IMR-90 (cell line): ENCODE data around the gene ADCY5.

Experiments
- BHLHE40 ChIP-seq: fragments of 150-350 bp; IDR thresholded peaks from 2 replicates; pipeline ENCODE4 v1.6.1; 2016; ENCODE audit warnings: mild to moderate bottlenecking, low read depth, low read length
- CEBPB ChIP-seq: IDR thresholded peaks from 2 replicates; pipeline ENCODE4 v1.6.1; 2012; ENCODE audit warnings: low read depth, low read length, improper control_type of control experiment
- RCOR1 ChIP-seq: IDR thresholded peaks from 2 replicates; pipeline ENCODE4 v1.6.1; 2012; ENCODE audit warnings: mild to moderate bottlenecking, low read length, improper control_type of control experiment; ENCODE audit not compliant: insufficient replicate concordance
- TF ChIP-seq, protein P1 (sequence below): conservative IDR thresholded peaks from 2 replicates; pipeline ENCODE4 v1.5.1; 2012; ENCODE audit warnings: mild to moderate bottlenecking, low read depth, low read length, improper control_type of control experiment

GRCh38 chr3:123385001-123385401 lies 63.9 kb downstream of the ADCY5 start:
- no peak for TF ChIP-seq CEBPB
- TF ChIP-seq, protein P1, sequence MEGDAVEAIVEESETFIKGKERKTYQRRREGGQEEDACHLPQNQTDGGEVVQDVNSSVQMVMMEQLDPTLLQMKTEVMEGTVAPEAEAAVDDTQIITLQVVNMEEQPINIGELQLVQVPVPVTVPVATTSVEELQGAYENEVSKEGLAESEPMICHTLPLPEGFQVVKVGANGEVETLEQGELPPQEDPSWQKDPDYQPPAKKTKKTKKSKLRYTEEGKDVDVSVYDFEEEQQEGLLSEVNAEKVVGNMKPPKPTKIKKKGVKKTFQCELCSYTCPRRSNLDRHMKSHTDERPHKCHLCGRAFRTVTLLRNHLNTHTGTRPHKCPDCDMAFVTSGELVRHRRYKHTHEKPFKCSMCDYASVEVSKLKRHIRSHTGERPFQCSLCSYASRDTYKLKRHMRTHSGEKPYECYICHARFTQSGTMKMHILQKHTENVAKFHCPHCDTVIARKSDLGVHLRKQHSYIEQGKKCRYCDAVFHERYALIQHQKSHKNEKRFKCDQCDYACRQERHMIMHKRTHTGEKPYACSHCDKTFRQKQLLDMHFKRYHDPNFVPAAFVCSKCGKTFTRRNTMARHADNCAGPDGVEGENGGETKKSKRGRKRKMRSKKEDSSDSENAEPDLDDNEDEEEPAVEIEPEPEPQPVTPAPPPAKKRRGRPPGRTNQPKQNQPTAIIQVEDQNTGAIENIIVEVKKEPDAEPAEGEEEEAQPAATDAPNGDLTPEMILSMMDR, result no peak
- TF ChIP-seq BHLHE40, result no peak
- TF ChIP-seq RCOR1, result no peak
